HFFc6 (cell line): Measurements from ENCODE around the gene CDK4. TPM values are rescaled to one million over a fixed set of nuclear protein-coding genes. Genes with fewer than 3 reads are reported as not detected.

Experiments used
- DNase-seq: peaks from one replicate; pipeline ENCODE4 v3.0.0-alpha.2; 2018
- H3K27ac Mint-ChIP-seq: 2 replicates; pipeline ENCODE4 v1.8.0; 2020; ENCODE audit warnings: mild to moderate bottlenecking, mixed read lengths
- H3K27me3 Mint-ChIP-seq: 2 replicates; pipeline ENCODE4 v1.8.0; 2021; ENCODE audit warnings: mild to moderate bottlenecking, moderate library complexity, mixed read lengths; ENCODE audit not compliant: insufficient read depth
- H3K36me3 Mint-ChIP-seq: 2 replicates; pipeline ENCODE4 v1.8.0; 2021; ENCODE audit warnings: low read depth, mixed read lengths
- H3K4me1 Mint-ChIP-seq: 2 replicates; pipeline ENCODE4 v1.8.0; 2020; ENCODE audit warnings: low read depth, mixed read lengths
- H3K4me3 Mint-ChIP-seq: 2 replicates; pipeline ENCODE4 v1.8.0; 2020; ENCODE audit warnings: mild to moderate bottlenecking, moderate library complexity, mixed read lengths
- H3K9me3 Mint-ChIP-seq: 2 replicates; pipeline ENCODE4 v1.8.0; 2020; ENCODE audit warnings: mild to moderate bottlenecking, mixed read lengths
- CTCF ChIP-seq: fragments of 200-600 bp; sonication (generic); IDR thresholded peaks from 2 replicates; pipeline ENCODE4 v1.5.0; 2021; ENCODE audit warnings: antibody characterized with exemption, mild to moderate bottlenecking
- total RNA-seq, 6 experiments: library from RNA; stranded (reverse); fragmentation: NEBNext Ultra II Directional; extraction: Animal tissue kit (Norgen Biotek cat#: 25700); gene quantifications; 2 replicates in 1 of 6; 3 replicates in 5 of 6; pipeline ENCODE4 v1.2.3, GENCODE V29; 2021

CDK4 gene
- total RNA-seq, 6 experiments from 2014 or later: 112 to 140 (median 116) TPM

GRCh38 chr12:57735198-57735855, 16.8 kb downstream of the CDK4 start:
- peak overlapping the region; percentile 42; the same call in 1 of the 2 replicates for H3K4me3 Mint-ChIP-seq
- peak overlapping the region; percentile 59 for H3K27ac Mint-ChIP-seq
- no peak for DNase-seq
- H3K9me3 Mint-ChIP-seq: no peaks in the 10 kb centered on the region
- TF ChIP-seq CTCF: no peak
- no peaks in the 10 kb centered on the region for H3K36me3 Mint-ChIP-seq
- H3K4me1 Mint-ChIP-seq: peaks cover 34% of the 10 kb centered on the region
- peaks cover 21% of the 10 kb centered on the region for H3K27me3 Mint-ChIP-seq

- H3K9me3 Mint-ChIP-seq: no peaks in the 10 kb centered on the region
- peak overlapping the region; percentile 30 for H3K27ac Mint-ChIP-seq
- peaks cover 19% of the 10 kb centered on the region for H3K27me3 Mint-ChIP-seq
- H3K36me3 Mint-ChIP-seq: no peaks in the 10 kb centered on the region
- no peak overlapping the region for H3K4me3 Mint-ChIP-seq
- peak; percentile 30 for DNase-seq
- peaks cover 34% of the 10 kb centered on the region for H3K4me1 Mint-ChIP-seq
- no peak for TF ChIP-seq CTCF
Measured at GRCh38 chr12:57734591-57734990, 17.5 kb downstream of the CDK4 start.

GRCh38 chr12:57733928-57734327, 18.2 kb downstream of the CDK4 start:
- H3K27me3 Mint-ChIP-seq: peaks cover 14% of the 10 kb centered on the region
- TF ChIP-seq CTCF: no peak

GRCh38 chr12:57732726-57733593, 19.1 kb downstream of the CDK4 start:
- H3K27ac Mint-ChIP-seq: no peak overlapping the region
- no peaks in the 10 kb centered on the region for H3K9me3 Mint-ChIP-seq
- no peaks in the 10 kb centered on the region for H3K36me3 Mint-ChIP-seq
- peaks cover 14% of the 10 kb centered on the region for H3K27me3 Mint-ChIP-seq
- no peak overlapping the region for H3K4me3 Mint-ChIP-seq
- H3K4me1 Mint-ChIP-seq: peaks cover 34% of the 10 kb centered on the region
- TF ChIP-seq CTCF: no peak
- no peak for DNase-seq

More at GRCh38 chr12:57733928-57734327, 18.2 kb downstream of the CDK4 start:
- no peak overlapping the region for H3K27ac Mint-ChIP-seq
- no peaks in the 10 kb centered on the region for H3K9me3 Mint-ChIP-seq
- H3K4me3 Mint-ChIP-seq: no peak overlapping the region
- no peak for DNase-seq
- peaks cover 34% of the 10 kb centered on the region for H3K4me1 Mint-ChIP-seq
- no peaks in the 10 kb centered on the region for H3K36me3 Mint-ChIP-seq

GRCh38 chr12:57732270-57732669, 19.8 kb downstream of the CDK4 start:
- Mint-ChIP-seq H3K9me3 (no peaks in the 10 kb centered on the region), H3K27ac (no peak overlapping the region), H3K4me3 (no peak overlapping the region), H3K36me3 (no peaks in the 10 kb centered on the region; the same call in 1 of the 2 replicates), H3K4me1 (peaks cover 34% of the 10 kb centered on the region), H3K27me3 (peaks cover 13% of the 10 kb centered on the region)
- TF ChIP-seq CTCF: no peak
- DNase-seq: no peak
